Motor neuron (in vitro differentiated cells): ENCODE data around the gene SCAF4. TPM values are rescaled to one million over a fixed set of nuclear protein-coding genes. Genes with fewer than 3 reads are reported as not detected.
"Not testable (repeated sequence)": the region's sequence is repeated elsewhere in the genome, so short reads cannot be mapped to it uniquely, and the experiment has no call there.

Experiments used
- ATAC-seq, 8 experiments: fragments of 200-7000 bp; cut with Tn5 transposase; replicated peaks in 6 of 8; 2 replicates each; pipeline ENCODE4 v1.8.0; 2021; ENCODE audit warnings: mild to moderate bottlenecking in 8 of 8, moderate library complexity in 8 of 8
- H3K27ac ChIP-seq, 2 donors: fragments of 250-450 bp; sonication (Bioruptor Pico); 2 replicates each; pipeline ENCODE4 v1.9.0; 2021; ENCODE audit warnings: antibody characterized with exemption in 2 of 2, mild to moderate bottlenecking in 2 of 2, moderate library complexity in 1 of 2
- H3K4me1 ChIP-seq, 2 donors: fragments of 250-450 bp; sonication (Bioruptor Pico); replicated peaks in 1 of 2; 2 replicates each; pipeline ENCODE4 v1.6.1; 2021; ENCODE audit warnings: antibody characterized with exemption in 2 of 2, mild to moderate bottlenecking in 2 of 2, moderate library complexity in 1 of 2
- H3K4me3 ChIP-seq, 5 donors: fragments of 250-450 bp; sonication (Bioruptor Pico); 2 replicates each; pipeline ENCODE4 v1.9.0; 2021; ENCODE audit warnings: antibody characterized with exemption in 5 of 5, mild to moderate bottlenecking in 5 of 5, moderate library complexity in 4 of 5
- WGBS, 10 experiments: fragments of 450-650 bp; shearing (Covaris generic); methylation state at CpG; one replicate each; pipeline ENCODE4 v1.0.0; 2022; 5-methylcytosine and 5-hydroxymethylcytosine counted together
- in situ Hi-C, 9 experiments: fragments of 400-800 bp; cut with MboI; loops; one replicate each; pipeline ENCODE4 v1.15.0; 2021; ENCODE audit warnings: low sequenced_read_pairs in 9 of 9, low pct_unique_long_range_greater_than_20kb in 2 of 9; ENCODE audit not compliant: unreplicated experiment in 9 of 9
- total RNA-seq, 8 experiments: library from RNA; unstranded; fragments of 300-600 nt; gene quantifications; 2 replicates each; pipeline versions ENCODE4 v1.2.3 to v1.2.4, GENCODE V29; 2022

SCAF4 gene
- total RNA-seq, 8 experiments from 2014 or later, result 6.9 to 40.3 (median 15.5) TPM

DNA sequence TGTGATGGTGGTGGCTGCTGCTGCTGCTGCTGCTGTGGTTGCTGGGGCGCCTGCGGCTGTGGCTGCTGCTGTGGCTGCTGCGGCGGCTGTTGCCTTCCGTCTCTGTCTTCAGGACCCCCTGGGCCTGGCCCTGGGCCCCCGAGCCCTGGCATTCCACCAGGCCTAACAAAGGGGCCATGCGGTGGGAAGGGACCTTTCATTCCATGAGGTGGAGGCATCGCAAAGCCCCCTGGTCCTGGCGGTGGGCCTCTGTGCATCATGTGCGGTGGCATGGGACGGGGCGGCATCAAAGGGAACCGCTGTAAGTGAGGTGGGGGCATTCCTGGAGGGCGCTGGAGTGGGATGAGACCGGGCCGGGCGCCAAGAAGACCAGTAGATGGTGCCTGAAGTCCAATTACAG is 60.0 kb downstream of the SCAF4 start:
- peak in 2 of 8 experiments; percentile 8 to 9 for ATAC-seq
- H3K27ac ChIP-seq, result no peak overlapping the region
- no peak overlapping the region for H3K4me3 ChIP-seq
- 73 to 100% (median 97%) methylated on average over 1 to 11 of the region's 17 CpGs; no CpG with 5 or more reads in 4 of the 10 experiments for WGBS, 10 experiments
- in situ Hi-C loops, result no loop called here
- peaks cover 0 to 9% of the 10 kb centered on the region in 2 donors for H3K4me1 ChIP-seq

- 78 to 94% (median 87%) methylated on average over 3 to 12 of the region's 12 CpGs; no CpG with 5 or more reads in 1 of the 10 experiments for WGBS, 10 experiments
- in situ Hi-C loops, result no loop called here
- ATAC-seq, result peak in 1 of 8 experiments; percentile 7
- no peak overlapping the region for H3K27ac ChIP-seq
- H3K4me3 ChIP-seq, result no peak overlapping the region
- peaks cover 0 to 9% of the 10 kb centered on the region in 2 donors for H3K4me1 ChIP-seq
Observed at GRCh38 chr21:31671146-31671716, 60.7 kb downstream of the SCAF4 start.

GRCh38 chr21:31670070-31670469 is 61.8 kb downstream of the SCAF4 start:
- H3K27ac ChIP-seq, result no peak overlapping the region
- no peak overlapping the region for H3K4me3 ChIP-seq
- in situ Hi-C loops, result no loop called here
- ATAC-seq, result peak in 1 of 8 experiments; percentile 11
- 0 to 77% (median 57%) methylated on average over 2 to 6 of the region's 6 CpGs for WGBS, 10 experiments
- H3K4me1 ChIP-seq, result peaks cover 0 to 9% of the 10 kb centered on the region in 2 donors

DNA sequence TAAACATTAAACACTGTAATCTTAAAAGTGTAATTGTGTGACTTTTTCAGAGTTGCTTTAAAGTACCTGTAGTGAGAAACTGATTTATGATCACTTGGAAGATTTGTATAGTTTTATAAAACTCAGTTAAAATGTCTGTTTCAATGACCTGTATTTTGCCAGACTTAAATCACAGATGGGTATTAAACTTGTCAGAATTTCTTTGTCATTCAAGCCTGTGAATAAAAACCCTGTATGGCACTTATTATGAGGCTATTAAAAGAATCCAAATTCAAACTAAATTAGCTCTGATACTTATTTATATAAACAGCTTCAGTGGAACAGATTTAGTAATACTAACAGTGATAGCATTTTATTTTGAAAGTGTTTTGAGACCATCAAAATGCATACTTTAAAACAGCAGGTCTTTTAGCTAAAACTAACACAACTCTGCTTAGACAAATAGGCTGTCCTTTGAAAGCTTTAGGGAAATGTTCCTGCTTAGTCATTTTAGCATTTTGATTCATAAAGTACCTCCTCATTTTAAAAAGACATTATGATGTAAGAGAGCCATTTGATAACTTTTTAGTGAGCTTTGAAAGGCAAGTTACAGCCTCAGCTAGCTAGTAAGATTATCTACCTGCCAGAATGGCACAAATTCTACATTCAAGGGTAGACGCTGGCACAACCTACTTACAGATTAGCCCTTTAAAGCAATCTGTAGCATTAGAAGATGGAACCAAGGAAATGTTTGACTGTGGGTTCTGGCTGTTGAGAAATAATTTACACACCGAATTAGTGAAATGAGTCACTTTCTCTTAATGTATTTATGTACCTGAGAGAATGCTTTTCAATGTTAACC is 63.0 kb downstream of the SCAF4 start:
- H3K4me3 ChIP-seq, result no peak overlapping the region
- ATAC-seq, result no peak
- peaks cover 0 to 9% of the 10 kb centered on the region in 2 donors for H3K4me1 ChIP-seq
- H3K27ac ChIP-seq, result no peak overlapping the region
- WGBS, 10 experiments, result 63 to 100% (median 86%) methylated on average over 1 to 2 of the region's 2 CpGs; no CpG with 5 or more reads in 1 of the 10 experiments
- in situ Hi-C loops, result no loop called here

GRCh38 chr21:31667639-31668038 is 64.3 kb downstream of the SCAF4 start:
- in situ Hi-C loops, result no loop called here
- ATAC-seq, result no peak
- H3K4me1 ChIP-seq, result peaks cover 0 to 9% of the 10 kb centered on the region in 2 donors
- H3K27ac ChIP-seq, result no peak overlapping the region
- no peak overlapping the region for H3K4me3 ChIP-seq

GRCh38 chr21:31667132-31667531 is 64.8 kb downstream of the SCAF4 start:
- Histone ChIP-seq H3K27ac (no peak overlapping the region), H3K4me3 (no peak overlapping the region), H3K4me1 (peaks cover 0 to 9% of the 10 kb centered on the region in 2 donors)
- ATAC-seq, result peak in 2 of 8 experiments; percentile 24 to 55
- in situ Hi-C loops, result no loop called here
- 79 to 100% (median 94%) methylated on average over 1 to 5 of the region's 5 CpGs; no CpG with 5 or more reads in 1 of the 10 experiments for WGBS, 10 experiments

DNA sequence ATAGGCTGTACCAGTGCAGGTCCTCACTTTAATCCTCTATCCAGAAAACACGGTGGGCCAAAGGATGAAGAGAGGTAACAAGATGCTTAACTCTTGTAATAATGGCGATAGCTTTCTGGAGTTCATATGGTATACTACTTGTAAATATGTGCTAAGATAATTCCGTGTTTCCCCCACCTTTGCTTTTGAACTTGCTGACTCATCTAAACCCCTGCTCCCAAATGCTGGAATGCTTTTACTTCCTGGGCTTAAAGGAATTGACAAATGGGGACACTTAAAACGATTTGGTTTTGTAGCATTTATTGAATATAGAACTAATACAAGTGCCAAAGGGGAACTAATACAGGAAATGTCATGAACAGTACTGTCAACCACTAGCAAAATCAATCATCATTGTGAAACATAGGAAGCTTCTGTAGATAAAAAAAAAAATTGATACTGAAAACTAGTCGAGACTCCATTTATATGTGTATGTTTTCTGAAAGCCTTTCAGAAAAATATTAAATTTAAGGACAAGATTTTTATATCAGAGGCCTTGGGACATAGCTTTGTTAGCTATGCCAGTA is 65.4 kb downstream of the SCAF4 start:
- Histone ChIP-seq H3K27ac (no peak overlapping the region), H3K4me1 (peaks cover 0 to 9% of the 10 kb centered on the region in 2 donors), H3K4me3 (no peak overlapping the region)
- WGBS, 10 experiments, result 61 to 100% (median 86%) methylated on average over 1 to 5 of the region's 5 CpGs
- no peak for ATAC-seq
- in situ Hi-C loops, result no loop called here

DNA sequence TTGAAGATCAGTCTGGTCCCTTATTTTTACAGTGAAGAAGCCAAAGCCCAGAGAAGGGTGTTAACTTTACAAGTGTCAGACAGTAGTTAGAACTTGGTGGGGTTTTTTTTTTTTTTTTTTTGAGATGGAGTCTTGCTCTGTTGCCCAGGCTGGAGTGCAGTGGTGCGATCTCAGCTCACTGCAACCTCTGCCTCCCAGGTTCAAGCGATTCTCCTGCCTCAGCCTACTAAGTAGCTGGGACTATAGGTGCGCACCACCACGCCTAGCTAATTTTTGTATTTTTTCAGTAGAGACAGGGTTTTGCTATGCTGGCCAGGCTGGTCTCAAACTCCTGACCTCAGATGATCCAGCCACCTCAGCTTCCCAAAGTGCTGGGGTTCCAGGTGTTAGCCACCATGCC is 66.0 kb downstream of the SCAF4 start:
- in situ Hi-C loops, ATAC-seq, H3K4me3 ChIP-seq, H3K27ac ChIP-seq: not testable (repeated sequence)
- 93 to 100% (median 100%) methylated on average over 1 to 3 of the region's 4 CpGs; no CpG with 5 or more reads in 6 of the 10 experiments for WGBS, 10 experiments
- peaks cover 1 to 15% of the 10 kb centered on the region in 2 donors for H3K4me1 ChIP-seq

GRCh38 chr21:31665397-31665796 is 66.5 kb downstream of the SCAF4 start:
- in situ Hi-C loops, result no loop called here
- peak in 3 of 8 experiments; percentile 19 to 46 (median 20) for ATAC-seq
- no peak overlapping the region for H3K4me3 ChIP-seq
- WGBS, 10 experiments, result 20 to 100% (median 81%) methylated on average over 1 to 8 of the region's 8 CpGs; no CpG with 5 or more reads in 1 of the 10 experiments
- H3K27ac ChIP-seq, result no peak overlapping the region
- peaks cover 3 to 14% of the 10 kb centered on the region in 2 donors for H3K4me1 ChIP-seq

- in situ Hi-C loops, result no loop called here
- Histone ChIP-seq H3K27ac (no peak overlapping the region), H3K4me3 (no peak overlapping the region), H3K4me1 (peaks cover 5 to 8% of the 10 kb centered on the region in 2 donors)
- WGBS, 10 experiments, result 75 to 100% (median 84%) methylated on average over 1 to 5 of the region's 7 CpGs; no CpG with 5 or more reads in 5 of the 10 experiments
- ATAC-seq, result no peak
Observed at GRCh38 chr21:31663584-31664249, 68.2 kb downstream of the SCAF4 start.

DNA sequence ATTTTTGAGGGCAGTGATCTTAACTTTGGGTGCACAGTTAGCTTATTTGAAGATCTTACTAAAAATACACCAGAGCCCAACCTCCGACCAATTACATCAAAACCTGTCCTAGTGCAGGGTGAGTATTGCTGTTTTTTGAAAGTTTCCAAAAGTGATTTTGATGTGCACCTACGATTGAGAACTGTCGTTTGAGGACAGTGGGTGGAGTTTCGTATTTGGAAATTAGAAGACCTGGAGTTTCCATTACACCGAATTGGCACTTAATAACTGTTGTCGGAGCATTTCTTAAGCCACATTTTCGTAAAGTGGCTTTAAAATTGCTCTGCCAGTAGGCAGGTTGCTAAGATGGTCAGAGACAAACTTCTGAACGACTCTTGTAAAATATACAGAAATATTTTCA is 71.3 kb downstream of the SCAF4 start:
- WGBS, 10 experiments, result 2 to 39% (median 14%) methylated on average over 1 to 8 of the region's 8 CpGs; no CpG with 5 or more reads in 1 of the 10 experiments
- peaks cover 5 to 8% of the 10 kb centered on the region in 2 donors for H3K4me1 ChIP-seq
- in situ Hi-C loops, result no loop called here
- no peak for ATAC-seq
- H3K27ac ChIP-seq, result no peak overlapping the region
- peak overlapping the region; percentile 60 to 83 (median 68) for H3K4me3 ChIP-seq

DNA sequence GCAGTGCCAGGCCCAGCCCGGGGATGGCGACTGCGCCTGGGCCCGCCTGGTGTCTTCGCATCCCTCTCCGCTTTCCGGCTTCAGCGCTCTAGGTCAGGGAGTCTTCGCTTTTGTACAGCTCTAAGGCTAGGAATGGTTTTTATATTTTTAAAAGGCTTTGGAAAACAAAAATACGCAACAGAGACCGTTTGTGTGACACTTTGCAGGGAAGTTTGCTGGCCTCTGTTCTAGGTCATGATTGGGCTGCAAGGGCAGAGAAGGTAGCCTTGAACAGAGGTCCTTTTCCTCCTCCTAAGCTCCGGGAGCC is 71.7 kb downstream of the SCAF4 start:
- in situ Hi-C loops, result no loop called here
- Histone ChIP-seq H3K4me3 (peak overlapping the region; percentile 60 to 83 (median 68)), H3K4me1 (peaks cover 5 to 8% of the 10 kb centered on the region in 2 donors), H3K27ac (peak overlapping the region in 1 of 2 donors; percentile 89)
- peak in 3 of 8 experiments; percentile 1 to 26 (median 3) for ATAC-seq
- WGBS, 10 experiments, result 0 to 5% (median 0%) methylated on average over 1 to 9 of the region's 12 CpGs; no CpG with 5 or more reads in 3 of the 10 experiments
